PC-3 (cell line): ENCODE data around the gene MMP24OS. TPM values are rescaled to one million over a fixed set of nuclear protein-coding genes. Genes with fewer than 3 reads are reported as not detected.

Experiments used
- ATAC-seq: fragments of 200-7000 bp; cut with Tn5 transposase; 2 replicates; pipeline ENCODE4 v1.9.1; 2020; ENCODE audit warnings: mild to moderate bottlenecking, moderate library complexity
- BruUV-seq: library from RNA; stranded (reverse); fragments of 400-500 nt; replicated peaks from 2 replicates; lab custom pipeline; 2021; lab: Mats Ljungman, UMichigan
- CTCF ChIA-PET: fragments of 300-600 bp; sonication (Branson Sonifier 250); formaldehyde crosslinking; loops from one replicate; lab custom pipeline; 2022; ENCODE audit warnings: antibody characterized with exemption; lab: Charles Lee
- POLR2A ChIA-PET: fragments of 300-600 bp; sonication (Branson Sonifier 250); formaldehyde crosslinking; loops from one replicate; lab custom pipeline; 2022; ENCODE audit warnings: antibody characterized with exemption; ENCODE audit not compliant: unreplicated experiment; lab: Charles Lee
- DNase-seq: peaks from one replicate; pipeline ENCODE4 v3.0.0-alpha.2; 2015
- H2AFZ ChIP-seq: fragments of 300-600 bp; sonication (generic); 2 replicates; pipeline ENCODE4 v1.6.0; 2016; ENCODE audit warnings: antibody characterized with exemption, low read length
- H3F3A ChIP-seq: fragments of 300-600 bp; sonication (generic); one replicate; pipeline ENCODE4 v1.6.0; 2017; ENCODE audit warnings: antibody characterized with exemption, low read length, control low read depth, mild to moderate bottlenecking; ENCODE audit not compliant: unreplicated experiment
- H3K27ac ChIP-seq: fragments of 300-600 bp; sonication (generic); 2 replicates; pipeline ENCODE4 v1.5.1; 2016; ENCODE audit warnings: mild to moderate bottlenecking, low read length
- H3K27me3 ChIP-seq: fragments of 300-600 bp; sonication (generic); 2 replicates; pipeline ENCODE4 v1.6.1; 2016; ENCODE audit warnings: low read length, mixed read lengths
- H3K36me3 ChIP-seq: fragments of 300-600 bp; sonication (generic); 2 replicates; pipeline ENCODE4 v1.6.1; 2016; ENCODE audit warnings: low read depth, mixed run types, low read length, mixed read lengths
- H3K4me1 ChIP-seq: fragments of 300-600 bp; sonication (generic); 2 replicates; pipeline ENCODE4 v1.5.1; 2016; ENCODE audit warnings: low read length; ENCODE audit not compliant: insufficient read depth
- H3K4me2 ChIP-seq: fragments of 300-600 bp; sonication (generic); 2 replicates; pipeline ENCODE4 v1.6.0; 2016; ENCODE audit warnings: low read length
- H3K4me3 ChIP-seq: fragments of 300-600 bp; sonication (generic); 2 replicates; pipeline ENCODE4 v1.5.1; 2016; ENCODE audit warnings: mild to moderate bottlenecking, low read length, mixed read lengths
- H3K79me2 ChIP-seq: fragments of 300-600 bp; sonication (generic); 2 replicates; pipeline ENCODE4 v1.6.1; 2017; ENCODE audit warnings: low read length, mixed read lengths
- H3K9ac ChIP-seq: fragments of 300-600 bp; sonication (generic); 2 replicates; pipeline ENCODE4 v1.6.0; 2016; ENCODE audit warnings: mild to moderate bottlenecking, low read length
- H3K9me2 ChIP-seq: fragments of 300-600 bp; sonication (generic); replicated peaks from 2 replicates; pipeline ENCODE4 v1.6.1; 2016; ENCODE audit warnings: mixed run types, low read length, mixed read lengths
- H3K9me3 ChIP-seq: fragments of 300-600 bp; sonication (generic); 2 replicates; pipeline ENCODE4 v1.6.1; 2016; ENCODE audit warnings: low read length, mixed read lengths
- H4K20me1 ChIP-seq: fragments of 300-600 bp; sonication (generic); 2 replicates; pipeline ENCODE4 v1.6.1; 2016; ENCODE audit warnings: low read length, mixed read lengths
- CTCF ChIP-seq: fragments of 300-600 bp; sonication (generic); conservative IDR thresholded peaks from 2 replicates; pipeline ENCODE4 v1.5.1; 2017; ENCODE audit warnings: antibody characterized with exemption, low read depth, mild to moderate bottlenecking, low read length
- EZH2 ChIP-seq: fragments of 300-600 bp; sonication (generic); IDR thresholded peaks from one replicate; pipeline ENCODE4 v1.6.1; 2017; ENCODE audit warnings: antibody characterized with exemption, mild to moderate bottlenecking, low read length; ENCODE audit not compliant: unreplicated experiment
- EZH2phosphoT487 ChIP-seq: fragments of 300-600 bp; sonication (generic); IDR thresholded peaks from 2 replicates; pipeline ENCODE4 v1.6.1; 2018; ENCODE audit warnings: mild to moderate bottlenecking, antibody characterized with exemption, low read length, borderline replicate concordance
- intact Hi-C: fragments of 100-400 bp; cut with micrococcal nuclease; formaldehyde crosslinking; loops from 2 replicates; pipeline ENCODE4 v1.9.0; 2023
- total RNA-seq: library from RNA; depleted of rRNA; stranded (reverse); fragments of >200 nt; gene quantifications from 2 replicates; pipeline ENCODE4 v1.2.3, GENCODE V29; 2014

Gene MMP24OS
- total RNA-seq, 1 experiment from 2014 or later = 19.5 TPM

GRCh38 chr20:35252037-35252461 lies 25.9 kb downstream of the MMP24OS start:
- no peaks in the 10 kb centered on the region for H3K9me2 ChIP-seq
- no peak overlapping the region for H2AFZ ChIP-seq
- no peak overlapping the region for H3K9ac ChIP-seq
- ChIA-PET CTCF (no interaction called here), POLR2A (no interaction called here)
- H3K4me3 ChIP-seq = no peak overlapping the region
- BruUV-seq = no TSS peak
- H3K4me2 ChIP-seq = no peak overlapping the region
- H3K27me3 ChIP-seq = no peaks in the 10 kb centered on the region
- no peak overlapping the region for H3K27ac ChIP-seq
- no peak for DNase-seq
- H3F3A ChIP-seq = no peaks in the 10 kb centered on the region
- H3K36me3 ChIP-seq = no peaks in the 10 kb centered on the region
- H3K4me1 ChIP-seq = no peaks in the 10 kb centered on the region
- H4K20me1 ChIP-seq = no peaks in the 10 kb centered on the region
- intact Hi-C loops = no loop called here
- H3K79me2 ChIP-seq = no peaks in the 10 kb centered on the region
- H3K9me3 ChIP-seq = no peaks in the 10 kb centered on the region
- no peak for TF ChIP-seq EZH2
- no peak for TF ChIP-seq CTCF
- TF ChIP-seq EZH2phosphoT487 = no peak
- no peak for ATAC-seq

DNA sequence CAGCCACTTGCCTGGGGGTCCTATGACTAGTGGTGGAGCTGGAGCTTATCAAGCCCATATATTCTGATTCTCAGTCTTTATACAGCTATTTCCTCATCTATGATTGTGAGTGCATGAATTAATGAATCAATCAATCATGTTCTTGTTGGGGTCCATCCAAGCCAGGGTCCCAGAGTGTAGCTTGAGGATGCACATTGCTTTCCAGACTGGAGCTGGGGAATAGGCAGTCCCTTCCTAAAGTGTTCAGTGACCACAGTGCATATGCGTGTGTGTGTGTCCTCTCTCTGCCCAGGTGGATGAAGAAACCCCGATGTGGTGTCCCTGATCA lies 26.3 kb downstream of the MMP24OS start:
- Histone ChIP-seq H3K27me3 (no peaks in the 10 kb centered on the region), H3K36me3 (no peaks in the 10 kb centered on the region), H3K9ac (no peak overlapping the region), H3K4me3 (no peak overlapping the region), H3K9me3 (no peaks in the 10 kb centered on the region), H3K27ac (no peak overlapping the region), H3K79me2 (no peaks in the 10 kb centered on the region), H2AFZ (no peak overlapping the region), H3K9me2 (no peaks in the 10 kb centered on the region), H3K4me2 (no peak overlapping the region), H3K4me1 (no peaks in the 10 kb centered on the region), H4K20me1 (no peaks in the 10 kb centered on the region), H3F3A (no peaks in the 10 kb centered on the region)
- ChIA-PET CTCF (no interaction called here), POLR2A (no interaction called here)
- no peak for DNase-seq
- no TSS peak for BruUV-seq
- ATAC-seq = no peak
- TF ChIP-seq CTCF = no peak
- no peak for TF ChIP-seq EZH2
- intact Hi-C loops = no loop called here

- ChIA-PET POLR2A (no interaction called here), CTCF (no interaction called here)
- Histone ChIP-seq H2AFZ (no peak overlapping the region), H3K4me2 (no peak overlapping the region), H3F3A (no peaks in the 10 kb centered on the region), H3K9me3 (no peaks in the 10 kb centered on the region), H3K4me1 (no peaks in the 10 kb centered on the region), H3K9me2 (no peaks in the 10 kb centered on the region), H3K27ac (no peak overlapping the region), H3K79me2 (no peaks in the 10 kb centered on the region), H3K27me3 (no peaks in the 10 kb centered on the region), H4K20me1 (no peaks in the 10 kb centered on the region), H3K9ac (no peak overlapping the region), H3K36me3 (no peaks in the 10 kb centered on the region), H3K4me3 (no peak overlapping the region)
- intact Hi-C loops = no loop called here
- no peak for DNase-seq
- no peak for ATAC-seq
- BruUV-seq = no TSS peak
- no peak for TF ChIP-seq EZH2
- TF ChIP-seq CTCF = no peak
- TF ChIP-seq EZH2phosphoT487 = no peak
Observed at GRCh38 chr20:35248641-35249475, 29.1 kb downstream of the MMP24OS start.
